HEK293T (cell line): ENCODE measurements around the gene SMIM5.

Source experiments
- BHLHE40 ChIP-seq: fragments of 450-650 bp; IDR thresholded peaks from 2 replicates; pipeline ENCODE4 v1.6.1; 2016; ENCODE audit warnings: mild to moderate bottlenecking, moderate library complexity, borderline replicate concordance
- CTBP1 ChIP-seq: fragments of 450-650 bp; IDR thresholded peaks from 2 replicates; pipeline ENCODE4 v1.6.1; 2016; ENCODE audit warnings: borderline replicate concordance
- ELF4 ChIP-seq: fragments of 450-650 bp; IDR thresholded peaks from 2 replicates; pipeline ENCODE4 v1.6.1; 2017; ENCODE audit warnings: antibody characterized with exemption
- FOXA1 ChIP-seq: fragments of 450-650 bp; IDR thresholded peaks from 2 replicates; pipeline ENCODE4 v1.6.1; 2016; ENCODE audit warnings: mild to moderate bottlenecking
- FOXK2 ChIP-seq: fragments of 450-650 bp; IDR thresholded peaks from 2 replicates; pipeline ENCODE4 v1.6.1; 2016; ENCODE audit warnings: mild to moderate bottlenecking
- FOXM1 ChIP-seq: fragments of 450-650 bp; IDR thresholded peaks from 2 replicates; pipeline ENCODE4 v1.6.1; 2017; ENCODE audit warnings: mild to moderate bottlenecking, borderline replicate concordance
- HDGF ChIP-seq: fragments of 450-650 bp; IDR thresholded peaks from 2 replicates; pipeline ENCODE4 v1.6.1; 2017; ENCODE audit warnings: antibody characterized with exemption, borderline replicate concordance
- LEF1 ChIP-seq: fragments of 450-650 bp; IDR thresholded peaks from 2 replicates; pipeline ENCODE4 v1.6.1; 2017; ENCODE audit warnings: mild to moderate bottlenecking, borderline replicate concordance
- NFRKB ChIP-seq: fragments of 450-650 bp; IDR thresholded peaks from 2 replicates; pipeline ENCODE4 v1.6.1; 2016; ENCODE audit warnings: mild to moderate bottlenecking, moderate library complexity
- SP1 ChIP-seq: fragments of 450-650 bp; IDR thresholded peaks from 2 replicates; pipeline ENCODE4 v1.6.1; 2017
- SUZ12 ChIP-seq: fragments of 450-650 bp; IDR thresholded peaks from 2 replicates; pipeline ENCODE4 v1.6.1; 2016; ENCODE audit warnings: mild to moderate bottlenecking
- TARDBP ChIP-seq: fragments of 450-650 bp; IDR thresholded peaks from 2 replicates; pipeline ENCODE4 v1.6.1; 2016
- ZNF384 ChIP-seq: fragments of 450-650 bp; IDR thresholded peaks from 2 replicates; pipeline ENCODE4 v1.6.1; 2016
- TF ChIP-seq, protein P1 (sequence below): fragments of 450-650 bp; IDR thresholded peaks from 2 replicates; pipeline ENCODE4 v1.6.1; 2016

DNA sequence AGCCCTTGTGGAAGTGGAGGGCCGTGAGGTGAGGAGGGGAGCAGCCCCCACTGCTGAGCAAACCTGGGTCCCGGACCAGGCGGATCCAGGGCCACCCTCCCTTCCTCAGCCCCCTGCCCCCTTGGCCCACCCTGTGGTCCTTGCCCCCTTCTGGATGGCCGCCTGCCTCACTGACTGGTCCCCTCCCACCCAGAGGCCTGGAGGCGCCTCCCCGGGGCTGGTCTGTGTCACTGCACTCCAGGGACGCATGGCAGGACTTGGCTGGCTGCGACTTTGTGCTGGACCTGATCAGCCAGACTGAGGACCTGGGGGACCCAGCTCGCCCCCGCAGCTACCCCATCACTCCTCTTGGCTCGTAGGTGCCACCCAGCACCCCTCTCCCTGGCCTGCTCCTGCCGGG is 19.2 kb upstream of the SMIM5 start:
- TF ChIP-seq ZNF384 = no peak
- no peak for TF ChIP-seq TARDBP
- TF ChIP-seq ELF4 = no peak
- no peak for TF ChIP-seq FOXM1
- no peak for TF ChIP-seq CTBP1
- TF ChIP-seq HDGF = no peak
- TF ChIP-seq NFRKB = no peak
- no peak for TF ChIP-seq FOXA1
- TF ChIP-seq SP1 = no peak
- no peak for TF ChIP-seq LEF1
- TF ChIP-seq, protein P1, sequence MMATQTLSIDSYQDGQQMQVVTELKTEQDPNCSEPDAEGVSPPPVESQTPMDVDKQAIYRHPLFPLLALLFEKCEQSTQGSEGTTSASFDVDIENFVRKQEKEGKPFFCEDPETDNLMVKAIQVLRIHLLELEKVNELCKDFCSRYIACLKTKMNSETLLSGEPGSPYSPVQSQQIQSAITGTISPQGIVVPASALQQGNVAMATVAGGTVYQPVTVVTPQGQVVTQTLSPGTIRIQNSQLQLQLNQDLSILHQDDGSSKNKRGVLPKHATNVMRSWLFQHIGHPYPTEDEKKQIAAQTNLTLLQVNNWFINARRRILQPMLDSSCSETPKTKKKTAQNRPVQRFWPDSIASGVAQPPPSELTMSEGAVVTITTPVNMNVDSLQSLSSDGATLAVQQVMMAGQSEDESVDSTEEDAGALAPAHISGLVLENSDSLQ = no peak
- TF ChIP-seq BHLHE40 = no peak
- no peak for TF ChIP-seq SUZ12
- no peak for TF ChIP-seq FOXK2
